ENCODE results near the gene SLC9A2. TPM values are rescaled to one million over a fixed set of nuclear protein-coding genes. Genes with fewer than 3 reads are reported as not detected.

SLC9A2 gene
- total RNA-seq, 4 donors from 2014 or later: 0.06 to 0.17 (median 0.17) TPM; not detected in 1

- Histone ChIP-seq H3K27ac (replicated peaks in 1 of 4) (no peak overlapping the region), H3K4me1 (no peaks in the 10 kb centered on the region), H3K4me3 (no peak overlapping the region), H3K9me3 (no peaks in the 10 kb centered on the region), H3K36me3 (no peaks in the 10 kb centered on the region), H3K27me3 (no peaks in the 10 kb centered on the region)
- no peak for TF ChIP-seq EP300 (IDR thresholded peaks at IDR 0.05)
- no peak for TF ChIP-seq POLR2AphosphoS5 (IDR thresholded peaks at IDR 0.05)
- no peak for TF ChIP-seq CTCF (IDR thresholded peaks at IDR 0.05)
- TF ChIP-seq POLR2A (IDR thresholded peaks at IDR 0.05; ENCODE audit: low read depth): no peak
- WGBS: 69% methylated on average over 3 of the region's 3 CpGs
- DNase-seq (ENCODE audit: extremely low spot score): no peak
- intact Hi-C loops (cut with DNase I): no loop called here
These were observed 27.8 kb upstream of the SLC9A2 start for GRCh38 chr2:102591491-102592045.

GRCh38 chr2:102592601-102593000, 26.8 kb upstream of the SLC9A2 start:
- Histone ChIP-seq H3K36me3 (no peaks in the 10 kb centered on the region), H3K27me3 (no peaks in the 10 kb centered on the region), H3K4me1 (no peaks in the 10 kb centered on the region), H3K4me3 (no peak overlapping the region), H3K27ac (replicated peaks in 1 of 4) (no peak overlapping the region), H3K9me3 (no peaks in the 10 kb centered on the region)
- TF ChIP-seq POLR2AphosphoS5 (IDR thresholded peaks at IDR 0.05) (no peak), POLR2A (IDR thresholded peaks at IDR 0.05; ENCODE audit: low read depth) (no peak), CTCF (IDR thresholded peaks at IDR 0.05) (no peak), EP300 (IDR thresholded peaks at IDR 0.05) (no peak)
- intact Hi-C loops (cut with DNase I): no loop called here
- WGBS: 78% methylated on average over 2 of the region's 2 CpGs
- DNase-seq (ENCODE audit: extremely low spot score): no peak

GRCh38 chr2:102593516-102593915, 25.8 kb upstream of the SLC9A2 start:
- Histone ChIP-seq H3K9me3 (no peaks in the 10 kb centered on the region), H3K4me1 (no peaks in the 10 kb centered on the region), H3K36me3 (no peaks in the 10 kb centered on the region), H3K4me3 (no peak overlapping the region), H3K27ac (replicated peaks in 1 of 4) (no peak overlapping the region), H3K27me3 (no peaks in the 10 kb centered on the region)
- 49% methylated on average over 3 of the region's 3 CpGs for WGBS
- intact Hi-C loops (cut with DNase I): no loop called here
- no peak for TF ChIP-seq EP300 (IDR thresholded peaks at IDR 0.05)
- no peak for TF ChIP-seq CTCF (IDR thresholded peaks at IDR 0.05)
- TF ChIP-seq POLR2AphosphoS5 (IDR thresholded peaks at IDR 0.05): no peak
- TF ChIP-seq POLR2A (IDR thresholded peaks at IDR 0.05; ENCODE audit: low read depth): no peak
- no peak for DNase-seq (ENCODE audit: extremely low spot score)

- no peak overlapping the region for H3K4me3 ChIP-seq
- intact Hi-C loops (cut with DNase I): no loop called here
- H3K9me3 ChIP-seq: no peaks in the 10 kb centered on the region
- no peaks in the 10 kb centered on the region for H3K27me3 ChIP-seq
- 71% methylated on average over 6 of the region's 6 CpGs for WGBS
- H3K27ac ChIP-seq (replicated peaks in 1 of 4): no peak overlapping the region
- DNase-seq (ENCODE audit: extremely low spot score): no peak
- TF ChIP-seq POLR2A (IDR thresholded peaks at IDR 0.05; ENCODE audit: low read depth) (no peak), EP300 (IDR thresholded peaks at IDR 0.05) (no peak), POLR2AphosphoS5 (IDR thresholded peaks at IDR 0.05) (no peak), CTCF (IDR thresholded peaks at IDR 0.05) (no peak)
- H3K4me1 ChIP-seq: no peaks in the 10 kb centered on the region
- H3K36me3 ChIP-seq: no peaks in the 10 kb centered on the region
These were observed 24.8 kb upstream of the SLC9A2 start for GRCh38 chr2:102594445-102595016.

GRCh38 chr2:102597788-102598187, 21.6 kb upstream of the SLC9A2 start:
- 85% methylated on average over 3 of the region's 9 CpGs for WGBS
- no peaks in the 10 kb centered on the region for H3K27me3 ChIP-seq
- H3K36me3 ChIP-seq: no peaks in the 10 kb centered on the region
- no peak for TF ChIP-seq POLR2AphosphoS5 (IDR thresholded peaks at IDR 0.05)
- TF ChIP-seq EP300 (IDR thresholded peaks at IDR 0.05): no peak
- TF ChIP-seq CTCF (IDR thresholded peaks at IDR 0.05): no peak
- TF ChIP-seq POLR2A (IDR thresholded peaks at IDR 0.05; ENCODE audit: low read depth): no peak
- no peak overlapping the region for H3K4me3 ChIP-seq
- H3K4me1 ChIP-seq: no peaks in the 10 kb centered on the region
- no peak for DNase-seq (ENCODE audit: extremely low spot score)
- H3K9me3 ChIP-seq: no peaks in the 10 kb centered on the region
- H3K27ac ChIP-seq (replicated peaks in 1 of 4): no peak overlapping the region
- intact Hi-C loops (cut with DNase I): no loop called here
